Measurements from ENCODE around the gene SCO1. TPM values are rescaled to one million over a fixed set of nuclear protein-coding genes. Genes with fewer than 3 reads are reported as not detected.
A peak's percentile ranks its signal among the peaks of the same experiment; 100 is the strongest.

The SCO1 gene
- total RNA-seq, 1 experiment from 2014 or later: 60.3 TPM

GRCh38 chr17:10635290-10635689, 62.0 kb downstream of the SCO1 start:
- H4K91ac ChIP-seq (ENCODE audit: insufficient read length, low read depth, low read length): no peak overlapping the region
- Mint-ChIP-seq H3K27ac (no peak overlapping the region), H3K36me3 (ENCODE audit: insufficient read depth in 1 of 3, low read depth in 3 of 3) (peaks cover 5 to 19% (median 14%) of the 10 kb centered on the region in 3 experiments), H3K27me3 (ENCODE audit: low read depth) (peaks cover under 1% of the 10 kb centered on the region; the same call in 1 of the 2 replicates), H3K9me3 (no peaks in the 10 kb centered on the region), H3K4me1 (no peaks in the 10 kb centered on the region), H3K4me3 (no peak overlapping the region)
- no peak overlapping the region for H3K14ac ChIP-seq (ENCODE audit: insufficient read depth, low read length)
- H2BK12ac ChIP-seq (ENCODE audit: insufficient read length, low read depth, low read length): no peak overlapping the region
- H3K4me1 ChIP-seq (ENCODE audit: insufficient read depth, low read length): no peaks in the 10 kb centered on the region
- H2AFZ ChIP-seq (ENCODE audit: low read length): no peak overlapping the region
- WGBS (ENCODE audit: extremely low coverage, insufficient read length, low lambda C conversion rate): no CpG with 5 or more reads among the region's 14 CpGs
- H3K23me2 ChIP-seq (ENCODE audit: insufficient read length, low read depth, low read length, poor library complexity, severe bottlenecking): no peaks in the 10 kb centered on the region
- H2AK5ac ChIP-seq (ENCODE audit: insufficient read length, low read length): no peak overlapping the region
- no peak overlapping the region for H2BK5ac ChIP-seq (ENCODE audit: insufficient read length, low read length)
- H3T11ph ChIP-seq (ENCODE audit: low read length): no peak overlapping the region
- no peak overlapping the region for H3K23ac ChIP-seq (ENCODE audit: insufficient read length, low read depth, low read length)
- no peaks in the 10 kb centered on the region for H3K79me2 ChIP-seq (ENCODE audit: insufficient read depth, low read length)
- H2BK120ac ChIP-seq (ENCODE audit: low read depth, low read length, poor library complexity, severe bottlenecking): no peak overlapping the region
- H3K79me1 ChIP-seq (ENCODE audit: insufficient read depth, low read depth, low read length, poor library complexity, severe bottlenecking): no peaks in the 10 kb centered on the region
- no peak overlapping the region for H4K5ac ChIP-seq (ENCODE audit: insufficient read length, low read depth, low read length)
- H2BK20ac ChIP-seq (ENCODE audit: low read depth, low read length, poor library complexity, severe bottlenecking): no peak overlapping the region
- no peaks in the 10 kb centered on the region for H3K9me3 ChIP-seq (ENCODE audit: control insufficient read depth, low read depth, low read length)
- DNase-seq: peak; percentile 72
- no peak overlapping the region for H3K4ac ChIP-seq (ENCODE audit: low read depth, low read length)
- TF ChIP-seq, protein P1, sequence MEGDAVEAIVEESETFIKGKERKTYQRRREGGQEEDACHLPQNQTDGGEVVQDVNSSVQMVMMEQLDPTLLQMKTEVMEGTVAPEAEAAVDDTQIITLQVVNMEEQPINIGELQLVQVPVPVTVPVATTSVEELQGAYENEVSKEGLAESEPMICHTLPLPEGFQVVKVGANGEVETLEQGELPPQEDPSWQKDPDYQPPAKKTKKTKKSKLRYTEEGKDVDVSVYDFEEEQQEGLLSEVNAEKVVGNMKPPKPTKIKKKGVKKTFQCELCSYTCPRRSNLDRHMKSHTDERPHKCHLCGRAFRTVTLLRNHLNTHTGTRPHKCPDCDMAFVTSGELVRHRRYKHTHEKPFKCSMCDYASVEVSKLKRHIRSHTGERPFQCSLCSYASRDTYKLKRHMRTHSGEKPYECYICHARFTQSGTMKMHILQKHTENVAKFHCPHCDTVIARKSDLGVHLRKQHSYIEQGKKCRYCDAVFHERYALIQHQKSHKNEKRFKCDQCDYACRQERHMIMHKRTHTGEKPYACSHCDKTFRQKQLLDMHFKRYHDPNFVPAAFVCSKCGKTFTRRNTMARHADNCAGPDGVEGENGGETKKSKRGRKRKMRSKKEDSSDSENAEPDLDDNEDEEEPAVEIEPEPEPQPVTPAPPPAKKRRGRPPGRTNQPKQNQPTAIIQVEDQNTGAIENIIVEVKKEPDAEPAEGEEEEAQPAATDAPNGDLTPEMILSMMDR (conservative IDR thresholded peaks at IDR 0.05): peak; percentile 68
- no peak overlapping the region for H3K9ac ChIP-seq (ENCODE audit: extremely low read depth, insufficient read length, low read length)
- no peak overlapping the region for H4K8ac ChIP-seq (replicated peaks; ENCODE audit: insufficient read length, low read depth, low read length)
- H4K20me1 ChIP-seq (ENCODE audit: control insufficient read depth, insufficient read depth, insufficient read length): no peaks in the 10 kb centered on the region
- no peak overlapping the region for H3K4me2 ChIP-seq (ENCODE audit: insufficient read depth, insufficient read length, low read length)
- H3K27ac ChIP-seq (ENCODE audit: insufficient read length, low read depth, low read length): no peak overlapping the region
- no peak overlapping the region for H3K56ac ChIP-seq (ENCODE audit: insufficient read length, low read depth, low read length)
- no peak overlapping the region for H2BK15ac ChIP-seq (ENCODE audit: low read depth, low read length)
- H3K27me3 ChIP-seq (ENCODE audit: insufficient read depth, low read length): no peaks in the 10 kb centered on the region
- no peak overlapping the region for H3K18ac ChIP-seq (ENCODE audit: insufficient read length, low read depth, low read length)
